Adipose tissue (tissue), 3 donors: Measurements from ENCODE around the gene SLC12A7. TPM values are rescaled to one million over a fixed set of nuclear protein-coding genes. Genes with fewer than 3 reads are reported as not detected.
"Not testable (repeated sequence)": the region's sequence is repeated elsewhere in the genome, so short reads cannot be mapped to it uniquely, and the experiment has no call there.

Experiments used
- H3K27ac ChIP-seq: one replicate; pipeline ENCODE4 v1.5.1; 2013; ENCODE audit warnings: low read depth, low read length
- WGBS, 3 donors: extraction: QIAGEN DNeasy Blood & Tissue Kit; methylation state at CpG; one replicate each; pipeline ENCODE4 v1.1.7; 2013; 5-methylcytosine and 5-hydroxymethylcytosine counted together
- polyA plus RNA-seq, 3 donors: library from polyadenylated mRNA; stranded (reverse); fragments of 200-250 nt; gene quantifications; one replicate each; pipeline ENCODE4 v1.2.3, GENCODE V29; 2013
- donor health status: healthy with polysubstance abuse.
- donor health status: Bipolar disorder and iron deficiency.
- donor health status: healthy.

Gene SLC12A7
- polyA plus RNA-seq, 3 donors = 9.3 to 27.2 (median 20.0) TPM

GRCh38 chr5:1002271-1002546 lies 109.7 kb downstream of the SLC12A7 start:
- WGBS, 3 donors = 77 to 93% (median 78%) methylated on average over 4 of the region's 4 CpGs
- H3K27ac ChIP-seq = no peak overlapping the region

- no peak overlapping the region for H3K27ac ChIP-seq
- 82 to 89% (median 83%) methylated on average over 19 of the region's 19 CpGs for WGBS, 3 donors
These were observed 110.2 kb downstream of the SLC12A7 start for GRCh38 chr5:1001406-1002270.

GRCh38 chr5:1000831-1001230 lies 111.0 kb downstream of the SLC12A7 start:
- not testable (repeated sequence) for H3K27ac ChIP-seq
- 88 to 94% (median 94%) methylated on average over 11 of the region's 11 CpGs for WGBS, 3 donors

Other genes with a start within 250 kb of the SLC12A7 start
- gene BRD9, start 219.3 kb downstream of the SLC12A7 start, polyA plus RNA-seq = 10 to 100 TPM; 15.6 to 27.6 (median 24.3) TPM
- 1 to 10 TPM in 2 of 3 donors, under 1 TPM in 1; 0.58 to 1.5 (median 1.5) TPM for gene TRIP13, start 219.2 kb downstream of the SLC12A7 start, polyA plus RNA-seq
- 1 to 10 TPM; 5.0 to 8.8 (median 5.5) TPM for gene NKD2, start 103.3 kb downstream of the SLC12A7 start, polyA plus RNA-seq
- under 1 TPM in 2 of 3 donors, not detected in 1; 0.07 TPM for gene SLC6A19, start 89.5 kb upstream of the SLC12A7 start, polyA plus RNA-seq
- not detected for gene SLC6A18, start 113.3 kb upstream of the SLC12A7 start, polyA plus RNA-seq
- gene TERT, start 183.0 kb upstream of the SLC12A7 start, polyA plus RNA-seq = under 1 TPM in 2 of 3 donors, not detected in 1; 0.02 to 0.03 TPM
- 10 to 100 TPM; 77.1 to 87.6 (median 84.9) TPM for gene CLPTM1L, start 233.0 kb upstream of the SLC12A7 start, polyA plus RNA-seq